GM12872 (cell line): ENCODE results near the gene KIFC3.

Source experiments
- TF ChIP-seq, protein P1 (sequence below): IDR thresholded peaks from 3 replicates; pipeline ENCODE4 v1.5.1; 2011; ENCODE audit warnings: low read depth, mild to moderate bottlenecking, low read length, moderate library complexity; ENCODE audit not compliant: insufficient read depth

The KIFC3 gene

DNA sequence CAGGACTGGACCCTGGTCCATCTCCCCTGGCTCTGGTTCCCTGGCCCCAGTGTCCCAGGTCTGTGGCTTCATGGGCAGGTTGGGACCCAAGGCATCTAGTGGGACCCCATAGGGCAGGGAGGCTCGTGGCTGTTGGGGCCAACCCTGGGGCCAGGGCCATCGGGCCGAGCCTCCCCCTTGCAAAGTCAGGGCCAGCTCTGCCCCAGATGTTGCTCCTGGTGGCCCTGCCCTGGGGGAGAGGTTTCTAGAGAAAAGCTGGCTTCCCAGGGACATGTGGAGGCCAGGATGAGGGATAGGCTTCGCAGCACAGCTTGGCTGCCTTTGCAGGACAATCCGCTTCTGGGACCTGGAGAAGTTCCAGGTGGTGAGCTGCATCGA, 50.1 kb downstream of the KIFC3 start:
- TF ChIP-seq, protein P1, sequence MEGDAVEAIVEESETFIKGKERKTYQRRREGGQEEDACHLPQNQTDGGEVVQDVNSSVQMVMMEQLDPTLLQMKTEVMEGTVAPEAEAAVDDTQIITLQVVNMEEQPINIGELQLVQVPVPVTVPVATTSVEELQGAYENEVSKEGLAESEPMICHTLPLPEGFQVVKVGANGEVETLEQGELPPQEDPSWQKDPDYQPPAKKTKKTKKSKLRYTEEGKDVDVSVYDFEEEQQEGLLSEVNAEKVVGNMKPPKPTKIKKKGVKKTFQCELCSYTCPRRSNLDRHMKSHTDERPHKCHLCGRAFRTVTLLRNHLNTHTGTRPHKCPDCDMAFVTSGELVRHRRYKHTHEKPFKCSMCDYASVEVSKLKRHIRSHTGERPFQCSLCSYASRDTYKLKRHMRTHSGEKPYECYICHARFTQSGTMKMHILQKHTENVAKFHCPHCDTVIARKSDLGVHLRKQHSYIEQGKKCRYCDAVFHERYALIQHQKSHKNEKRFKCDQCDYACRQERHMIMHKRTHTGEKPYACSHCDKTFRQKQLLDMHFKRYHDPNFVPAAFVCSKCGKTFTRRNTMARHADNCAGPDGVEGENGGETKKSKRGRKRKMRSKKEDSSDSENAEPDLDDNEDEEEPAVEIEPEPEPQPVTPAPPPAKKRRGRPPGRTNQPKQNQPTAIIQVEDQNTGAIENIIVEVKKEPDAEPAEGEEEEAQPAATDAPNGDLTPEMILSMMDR = no peak

DNA sequence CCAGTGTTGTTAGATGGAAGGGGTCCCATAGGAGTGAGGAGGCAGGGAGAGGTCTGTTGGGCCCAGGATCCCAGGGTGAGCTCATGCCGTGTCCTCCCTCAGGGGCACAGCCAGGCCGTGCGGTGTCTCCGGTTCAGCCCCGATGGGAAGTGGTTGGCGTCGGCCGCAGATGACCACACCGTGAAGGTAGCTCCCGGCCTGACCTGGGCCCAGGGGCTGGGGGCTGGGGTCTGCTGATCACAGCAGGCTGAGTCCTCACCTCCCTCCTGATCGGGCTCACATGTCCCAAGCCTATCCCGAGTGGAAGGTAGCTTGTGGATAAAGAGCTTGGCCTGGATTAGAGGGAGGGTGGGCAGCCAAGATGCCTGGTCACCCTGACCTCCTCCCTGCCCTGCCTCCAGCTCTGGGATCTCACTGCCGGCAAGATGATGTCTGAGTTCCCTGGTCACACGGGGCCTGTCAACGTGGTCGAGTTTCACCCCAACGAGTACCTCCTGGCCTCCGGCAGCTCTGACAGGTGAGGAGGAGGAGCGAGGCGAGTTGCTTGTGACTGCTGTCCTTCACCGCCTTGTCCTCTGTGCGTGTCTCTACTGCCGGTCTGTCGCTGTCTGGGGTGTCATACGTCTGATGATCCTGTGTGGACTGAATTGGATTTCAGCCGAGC, 50.6 kb downstream of the KIFC3 start:
- TF ChIP-seq, protein P1 = no peak

DNA sequence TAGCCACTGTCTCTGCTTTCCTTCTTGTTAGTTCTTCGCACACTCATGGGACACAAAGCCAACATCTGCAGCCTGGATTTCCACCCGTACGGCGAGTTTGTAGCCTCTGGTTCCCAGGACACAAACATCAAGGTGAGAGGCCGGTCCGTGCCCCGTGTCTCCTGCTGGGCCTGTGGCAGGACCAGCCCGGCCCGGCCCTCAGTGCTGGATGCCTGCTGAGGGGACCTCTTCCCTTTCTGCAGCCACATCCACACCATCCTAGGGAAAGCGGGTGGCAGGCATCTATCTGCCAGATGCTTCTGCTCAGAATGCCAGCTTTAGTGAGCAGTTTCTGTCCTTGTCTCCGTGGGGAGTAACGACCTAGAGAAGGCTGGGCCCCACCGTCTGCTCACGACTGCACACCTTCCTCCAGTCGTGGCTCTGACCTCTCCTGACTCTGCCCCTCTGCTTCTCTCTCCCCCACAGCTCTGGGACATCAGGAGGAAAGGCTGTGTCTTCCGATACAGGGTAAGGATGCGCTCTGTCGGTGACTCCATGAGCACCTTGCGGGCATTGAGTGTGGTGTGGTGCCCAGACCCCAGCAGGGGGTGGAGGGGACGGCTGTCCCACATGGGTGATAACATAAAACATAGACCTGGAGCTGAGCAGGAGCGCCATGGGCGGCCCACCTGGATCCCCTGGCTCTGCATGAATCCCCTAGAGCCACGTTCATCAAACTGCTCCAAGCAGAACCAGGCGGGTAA, 51.3 kb downstream of the KIFC3 start:
- TF ChIP-seq, protein P1 = no peak

DNA sequence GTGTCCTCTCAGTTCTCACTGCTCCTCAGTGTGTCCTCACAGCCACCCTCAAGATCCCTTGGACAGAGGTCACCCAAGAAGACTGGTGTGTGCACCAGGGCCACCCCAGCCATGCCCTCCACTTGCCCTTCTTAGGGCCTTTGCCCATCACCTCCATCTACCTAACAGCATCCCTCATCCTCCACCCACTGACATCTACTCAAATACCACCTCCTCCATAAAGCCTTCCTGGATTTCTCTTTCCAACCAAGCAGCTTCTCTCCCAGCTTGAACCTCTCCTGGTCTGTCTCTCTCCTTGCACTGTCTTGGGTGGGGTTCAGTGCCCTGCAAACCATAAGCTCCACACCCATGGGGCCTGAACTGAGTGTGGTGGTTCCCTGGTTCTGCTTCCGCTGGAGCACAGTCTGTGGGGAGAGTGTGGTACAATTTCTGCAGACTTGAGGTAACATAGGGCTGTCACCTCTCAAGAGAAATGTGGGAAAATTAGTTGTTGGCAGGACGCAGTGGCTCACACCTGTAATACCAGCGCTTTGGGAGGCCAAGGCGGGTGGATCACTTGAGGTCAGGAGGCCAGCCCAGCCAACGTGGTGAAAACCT, 52.3 kb downstream of the KIFC3 start:
- TF ChIP-seq, protein P1 = no peak

DNA sequence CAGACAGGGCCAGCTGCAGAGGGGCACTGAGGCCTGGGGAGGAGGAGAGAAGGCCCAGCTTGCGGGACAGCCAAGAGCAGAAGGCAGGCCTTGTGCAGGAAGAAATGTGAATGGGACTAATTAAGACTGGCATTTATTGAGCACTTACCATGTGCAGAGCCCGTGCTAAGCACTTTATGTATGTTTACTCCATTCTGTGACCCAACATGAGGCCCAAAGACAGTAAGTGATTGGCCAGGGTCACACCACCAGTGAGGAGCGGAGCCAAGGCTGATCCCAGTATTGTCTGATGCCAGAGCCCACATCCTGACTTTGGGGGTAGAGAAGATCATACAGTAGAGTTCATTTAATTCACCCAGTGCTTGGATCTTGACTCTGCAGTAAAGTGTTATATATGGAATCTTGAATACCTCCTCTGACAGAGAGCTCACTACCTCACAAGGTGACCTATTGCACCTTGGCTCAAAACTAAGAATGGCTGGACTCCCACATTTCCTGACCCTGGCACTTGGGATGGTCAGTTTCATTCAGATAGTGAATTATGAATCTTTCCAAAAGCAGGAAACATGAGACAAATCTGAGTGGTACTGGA, 53.1 kb downstream of the KIFC3 start:
- TF ChIP-seq, protein P1 = no peak

DNA sequence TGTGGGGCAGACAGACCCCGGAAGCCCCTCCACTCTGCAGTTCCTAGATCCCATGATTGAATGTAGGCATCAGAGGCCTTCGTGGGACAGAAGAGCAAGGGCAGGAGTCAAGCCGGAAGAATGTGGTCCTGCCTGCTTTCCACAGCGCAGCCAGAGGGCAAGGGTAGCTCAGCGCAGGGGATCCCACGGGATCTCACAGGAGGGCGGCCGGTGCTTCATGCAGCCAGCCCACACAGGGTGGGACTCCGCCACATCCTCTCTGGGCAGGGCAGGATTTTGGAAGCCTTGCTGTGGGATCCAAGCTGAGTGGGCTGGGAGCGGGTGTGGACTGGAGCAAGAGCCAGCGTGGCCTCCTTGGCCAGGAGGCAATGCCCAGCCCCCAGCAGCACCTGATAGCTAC, 53.7 kb downstream of the KIFC3 start:
- TF ChIP-seq, protein P1 = no peak

DNA sequence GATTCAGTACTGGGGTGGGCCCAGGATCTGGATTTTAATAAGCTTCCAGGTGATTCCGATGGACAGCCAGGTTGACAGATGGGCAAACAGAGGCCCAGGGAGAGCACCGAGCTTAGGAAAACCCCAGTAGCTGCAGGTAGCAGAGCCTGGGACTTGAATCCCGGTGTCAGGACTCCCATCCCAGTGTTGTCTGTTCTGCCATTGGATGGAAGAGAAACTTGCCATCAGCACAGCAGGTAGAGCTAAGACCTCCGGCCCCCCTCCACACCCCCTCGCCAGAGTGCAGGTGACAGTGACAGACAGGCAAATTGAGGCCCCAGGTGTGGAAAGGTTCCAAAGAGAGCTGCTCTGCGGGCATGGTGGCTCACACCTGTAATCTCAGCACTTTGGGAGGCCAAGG, 54.3 kb downstream of the KIFC3 start:
- TF ChIP-seq, protein P1 = no peak
